ENCODE measurements around the gene FAM83B.
"Not testable (repeated sequence)": the region's sequence is repeated elsewhere in the genome, so short reads cannot be mapped to it uniquely, and the experiment has no call there.

Gene FAM83B

GRCh38 chr6:54846243-54846856 is at the start of gene FAM83B:
FAM83B (plus strand) TSS chr6:54846771; CDS start chr6:54870247, 23,476 bp downstream.
- no peak for DNase-seq

GRCh38 chr6:54796918-54797317 is 49.7 kb upstream of the FAM83B start:
- DNase-seq: not testable (repeated sequence)

DNA sequence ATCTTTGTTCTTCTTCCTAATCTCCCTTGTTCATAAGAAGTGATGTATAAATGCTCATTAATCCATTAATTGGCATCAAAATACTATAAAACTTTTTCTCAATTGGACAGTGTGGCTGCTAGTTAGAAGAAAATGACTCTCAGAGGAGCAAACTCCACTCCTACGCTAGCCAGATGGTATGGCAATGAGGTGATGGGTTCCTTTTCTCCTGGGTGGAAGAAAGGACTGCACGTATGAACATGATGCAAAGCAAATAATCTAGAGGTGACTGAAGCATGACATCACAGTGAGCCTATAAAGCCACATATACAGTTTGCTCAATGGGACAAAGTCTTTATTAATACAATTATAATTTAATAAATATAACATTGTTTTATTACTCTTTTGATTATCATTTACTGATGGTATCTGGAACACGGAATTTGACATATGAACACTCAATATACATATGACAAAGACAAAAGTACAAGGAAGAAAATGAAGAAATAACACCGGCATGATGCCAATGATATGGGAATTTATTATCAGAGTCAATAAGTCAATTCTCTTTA is 46.4 kb upstream of the FAM83B start:
- no peak for DNase-seq

GRCh38 chr6:54801244-54801643 is 45.3 kb upstream of the FAM83B start:
- DNase-seq: no peak

GRCh38 chr6:54801669-54802068 is 44.9 kb upstream of the FAM83B start:
- no peak for DNase-seq

DNA sequence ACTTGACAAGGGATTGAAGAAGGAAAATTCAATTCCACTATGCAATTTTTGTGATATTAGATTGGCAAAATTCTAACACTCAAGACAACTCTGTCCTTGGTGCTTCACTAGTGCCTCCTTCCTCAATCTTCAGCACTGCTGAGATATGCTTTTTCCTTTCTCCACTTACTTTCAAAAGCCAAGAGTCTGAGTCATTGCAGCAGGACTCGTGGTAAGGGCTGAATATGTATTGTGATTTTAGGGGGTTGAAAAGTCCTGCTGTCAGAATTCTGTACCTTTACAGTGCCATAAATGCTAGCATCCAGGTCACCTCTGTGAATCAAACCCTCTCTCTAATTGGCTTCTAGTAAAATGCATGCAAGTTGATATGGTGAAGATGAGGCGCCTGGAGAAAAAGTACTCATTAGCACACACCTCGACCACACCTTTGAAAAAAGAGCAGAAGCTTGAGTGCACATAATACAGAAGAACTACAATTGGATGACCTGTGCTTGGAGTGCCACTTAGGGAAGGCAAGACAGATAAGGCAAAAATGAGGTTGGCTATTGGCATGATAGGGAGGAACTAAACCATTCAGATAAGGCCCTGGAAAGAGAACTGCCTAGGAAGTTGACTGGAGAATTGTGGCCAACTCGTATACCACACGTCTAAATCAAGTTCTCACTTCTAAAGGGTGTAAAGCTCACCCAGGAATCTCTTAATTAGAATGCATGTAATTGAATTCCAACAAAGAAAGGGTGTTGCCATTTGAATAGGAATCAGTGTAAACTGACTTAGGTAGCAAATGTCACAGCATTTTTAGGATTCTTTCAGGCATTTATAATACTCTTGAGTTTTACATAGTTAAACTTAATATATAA is 43.6 kb upstream of the FAM83B start:
- DNase-seq: no peak

- DNase-seq: no peak
Measured at GRCh38 chr6:54805077-54805476, 41.5 kb upstream of the FAM83B start.

DNA sequence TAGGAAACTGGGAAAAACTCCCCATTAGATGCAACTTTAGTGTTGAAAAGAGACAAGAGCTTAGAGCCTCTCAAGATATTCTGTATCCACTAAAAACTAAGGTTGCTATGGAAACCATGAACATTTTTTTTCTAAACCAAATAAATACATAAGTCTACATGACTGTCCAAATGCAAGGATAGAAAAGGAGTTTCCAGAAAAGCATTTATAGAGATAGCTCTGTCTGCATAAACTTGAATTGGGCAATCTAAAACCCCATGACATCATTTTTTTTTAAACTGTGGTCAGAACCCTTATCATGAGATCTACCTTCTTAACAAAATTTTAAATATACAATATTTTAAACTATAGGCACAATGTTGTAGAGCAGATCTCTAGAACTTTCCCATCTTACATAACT is 36.4 kb upstream of the FAM83B start:
- DNase-seq: no peak

DNA sequence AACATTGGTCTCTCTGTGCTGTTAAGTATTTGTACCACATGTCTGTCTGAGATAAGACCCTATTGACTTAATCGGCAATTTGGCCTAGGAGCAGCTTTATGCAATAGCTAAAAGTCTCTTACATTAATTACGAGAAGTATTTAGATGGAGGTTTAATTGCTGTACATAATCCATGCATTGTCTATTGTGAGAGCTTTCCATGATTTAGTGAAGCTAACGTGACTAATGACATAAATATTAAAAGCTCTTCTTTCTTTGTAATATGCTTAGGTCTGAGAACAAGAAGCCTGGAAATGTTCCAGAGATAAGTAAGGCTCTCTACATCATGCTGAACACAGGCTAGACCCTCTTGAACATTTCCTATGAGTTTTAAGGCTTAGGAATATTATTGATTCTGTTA is 32.7 kb upstream of the FAM83B start:
- DNase-seq: no peak

DNA sequence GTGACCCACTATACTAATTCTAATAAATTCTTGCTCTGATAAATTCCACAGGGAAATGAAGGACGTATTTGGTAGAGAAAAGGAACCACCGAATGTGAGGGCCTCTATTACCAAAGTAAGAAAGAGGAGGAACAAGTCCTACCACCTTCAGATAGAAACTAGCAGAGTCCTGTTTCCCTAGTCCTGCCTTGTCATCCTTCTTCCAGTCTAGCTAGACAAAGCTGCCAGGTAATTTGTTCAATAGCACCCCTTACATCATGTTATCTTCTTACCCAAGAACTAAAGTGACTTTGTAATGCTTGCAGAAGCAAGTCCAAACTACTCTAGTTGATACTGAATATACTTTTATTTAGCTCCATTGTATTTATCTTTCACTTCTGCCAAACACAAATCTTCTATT is 29.3 kb upstream of the FAM83B start:
- no peak for DNase-seq

GRCh38 chr6:54817834-54818233 is 28.7 kb upstream of the FAM83B start:
- DNase-seq: no peak

GRCh38 chr6:54824225-54824624 is 22.3 kb upstream of the FAM83B start:
- DNase-seq: not testable (repeated sequence)

GRCh38 chr6:54827010-54827409 is 19.6 kb upstream of the FAM83B start:
- no peak for DNase-seq

DNA sequence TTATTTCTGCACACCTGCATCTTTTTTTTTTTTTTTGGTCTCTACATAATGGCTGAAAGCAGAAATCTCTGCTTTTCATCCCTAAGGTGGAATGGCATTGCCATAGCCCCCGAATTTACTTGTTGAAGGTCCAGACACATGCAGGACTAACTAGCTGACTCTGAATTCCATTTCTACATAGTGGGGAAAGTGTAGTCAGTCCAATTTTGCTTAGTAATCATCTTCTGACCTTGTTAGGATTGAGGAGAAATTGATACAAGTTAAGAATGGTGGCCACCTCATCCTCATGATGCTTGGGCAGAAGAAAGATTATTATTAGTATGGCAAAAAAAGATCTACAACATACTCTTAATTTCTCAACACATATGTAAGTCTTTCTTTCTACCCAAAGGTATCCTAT is 16.4 kb upstream of the FAM83B start:
- DNase-seq: no peak

- no peak for DNase-seq
Measured at GRCh38 chr6:54835176-54835575, 11.4 kb upstream of the FAM83B start.

DNA sequence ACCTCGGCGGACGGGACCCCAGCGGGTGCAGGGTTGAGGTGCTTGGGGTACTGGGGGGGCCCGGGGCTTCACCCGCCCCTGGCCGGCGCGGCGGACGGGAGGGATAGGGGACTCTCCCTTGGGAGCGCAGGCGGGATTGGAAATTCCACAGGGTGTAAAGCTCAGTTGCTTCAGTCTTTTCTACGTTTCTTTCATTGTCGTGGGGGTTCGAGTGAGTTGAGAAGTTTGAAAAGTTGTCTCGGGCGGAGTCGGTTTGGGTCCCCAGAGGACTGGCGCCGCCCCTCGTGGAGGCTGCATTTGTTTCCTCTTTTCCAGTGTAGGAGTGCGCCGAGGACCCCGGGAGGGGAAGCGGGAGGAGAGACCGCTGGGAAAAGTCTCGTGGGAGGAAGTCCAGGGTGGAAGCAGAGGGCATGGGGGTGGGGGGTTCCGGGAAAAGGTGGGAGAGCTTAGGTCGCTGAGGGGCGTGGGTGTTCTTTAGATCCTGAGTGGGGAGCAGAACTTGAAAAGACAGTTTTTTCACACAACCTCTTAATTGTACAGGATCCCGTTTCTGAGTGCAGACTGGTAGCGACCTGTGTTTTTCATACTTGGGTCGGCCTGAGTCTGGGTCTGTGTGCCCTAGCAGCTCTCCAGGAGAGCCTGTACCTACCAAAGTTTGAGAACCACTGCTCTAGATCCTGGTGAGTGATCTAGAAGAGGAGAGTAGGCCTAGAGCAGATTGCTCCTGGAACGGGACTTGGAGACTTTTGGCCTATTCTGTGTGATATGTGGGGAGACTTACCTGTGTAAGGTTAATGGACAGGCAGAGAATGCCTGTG is 495 bp downstream of the FAM83B start:
- no peak for DNase-seq

DNA sequence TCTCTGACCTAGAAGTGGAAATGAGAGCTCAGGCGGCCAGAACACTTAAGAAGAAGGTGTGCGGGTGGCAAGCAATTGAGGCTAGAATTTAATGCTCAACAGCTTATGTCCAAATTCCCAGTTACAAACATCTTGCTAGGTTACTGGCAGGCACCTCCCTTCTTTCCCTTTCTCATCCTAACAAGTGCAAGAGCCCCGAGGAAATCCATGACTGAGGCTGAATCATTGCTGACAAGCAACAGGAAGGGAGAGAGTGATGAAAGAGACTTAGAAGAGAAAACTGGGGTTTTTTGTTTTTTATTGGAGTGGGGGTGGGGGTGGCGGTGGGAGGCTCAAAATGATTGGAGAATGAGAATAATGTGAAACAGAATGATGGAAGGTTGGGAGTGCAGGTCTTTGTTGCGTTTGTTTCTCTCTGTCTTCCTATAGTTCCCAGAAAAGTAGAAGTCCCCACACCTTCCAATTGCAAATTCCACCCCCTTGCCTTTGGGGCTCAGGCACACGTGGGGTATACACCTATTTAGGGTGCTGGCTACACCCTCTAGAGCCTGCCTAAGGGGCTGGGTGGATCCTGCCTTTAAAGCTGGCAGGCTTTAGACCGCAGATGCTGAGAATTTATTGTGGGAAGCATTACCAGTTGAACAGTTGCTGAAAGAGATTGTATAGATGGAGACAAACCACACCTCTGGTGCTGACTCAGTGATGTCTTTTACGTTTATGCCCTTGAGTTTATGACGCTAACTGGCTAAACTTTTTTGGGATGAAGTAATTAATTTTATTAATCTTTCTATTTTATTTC is 1.4 kb downstream of the FAM83B start:
- DNase-seq: no peak

- no peak for DNase-seq
Measured at GRCh38 chr6:54850114-54850513, 3.5 kb downstream of the FAM83B start.

GRCh38 chr6:54856129-54856528 is 9.6 kb downstream of the FAM83B start:
- no peak for DNase-seq

DNA sequence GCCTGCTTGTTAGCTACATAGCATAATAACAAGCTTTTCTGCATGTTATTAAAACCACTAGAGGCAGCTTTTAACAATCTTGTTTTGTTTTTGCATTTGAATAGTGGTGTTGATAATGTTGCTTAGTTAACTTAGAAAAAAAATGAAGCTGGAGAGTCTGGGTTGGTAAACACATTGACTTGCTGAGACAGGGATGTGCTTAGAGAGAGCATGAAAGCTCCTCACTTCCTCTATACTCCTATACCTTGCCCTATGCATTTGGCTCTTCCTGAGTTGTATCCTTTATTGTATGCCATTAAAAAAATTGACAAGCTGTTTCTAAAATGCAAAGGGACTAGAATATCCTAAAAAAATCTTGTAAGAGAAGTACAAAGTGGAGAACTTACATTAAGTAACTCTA is 13.6 kb downstream of the FAM83B start:
- DNase-seq: no peak

GRCh38 chr6:54860739-54861138 is 14.2 kb downstream of the FAM83B start:
- no peak for DNase-seq

DNA sequence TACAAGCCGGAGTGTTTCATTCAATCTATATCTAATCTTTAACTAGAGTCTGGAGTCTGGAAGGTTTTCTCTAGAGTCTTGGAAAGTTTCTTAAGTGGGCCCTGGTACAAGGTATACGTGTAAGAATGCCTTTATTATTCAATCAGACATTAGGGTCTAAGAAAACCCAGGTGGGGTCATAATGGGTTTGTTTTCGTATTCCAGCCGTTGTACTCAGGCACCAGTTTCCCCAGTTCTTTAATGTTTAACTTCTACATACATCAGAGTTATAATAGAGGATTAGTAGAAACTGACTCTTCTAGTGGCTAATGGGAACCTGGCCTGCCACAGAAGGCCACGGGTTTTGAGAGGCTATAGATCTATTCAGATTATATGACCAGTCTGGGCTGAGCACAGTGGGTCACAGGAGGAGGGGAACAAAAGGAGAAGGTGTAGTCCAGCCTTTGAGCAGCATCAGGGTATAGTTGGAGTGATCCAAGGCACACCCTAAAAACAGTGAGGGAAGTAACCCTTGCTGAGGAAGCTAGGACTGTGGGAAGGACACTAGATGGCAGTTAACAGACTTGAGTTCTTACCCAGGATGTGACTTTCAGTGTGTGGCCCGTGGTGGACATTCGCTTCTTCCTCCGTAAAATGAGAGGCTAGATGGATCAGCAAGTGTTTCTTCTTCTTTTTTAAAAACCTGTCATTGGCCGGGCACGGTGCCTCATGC is 15.5 kb downstream of the FAM83B start:
- no peak for DNase-seq
